ENCODE data around the gene AOAH.
A peak's percentile ranks its signal among the peaks of the same experiment; 100 is the strongest.
"Not testable (repeated sequence)": the region's sequence is repeated elsewhere in the genome, so short reads cannot be mapped to it uniquely, and the experiment has no call there.

The AOAH gene

DNA sequence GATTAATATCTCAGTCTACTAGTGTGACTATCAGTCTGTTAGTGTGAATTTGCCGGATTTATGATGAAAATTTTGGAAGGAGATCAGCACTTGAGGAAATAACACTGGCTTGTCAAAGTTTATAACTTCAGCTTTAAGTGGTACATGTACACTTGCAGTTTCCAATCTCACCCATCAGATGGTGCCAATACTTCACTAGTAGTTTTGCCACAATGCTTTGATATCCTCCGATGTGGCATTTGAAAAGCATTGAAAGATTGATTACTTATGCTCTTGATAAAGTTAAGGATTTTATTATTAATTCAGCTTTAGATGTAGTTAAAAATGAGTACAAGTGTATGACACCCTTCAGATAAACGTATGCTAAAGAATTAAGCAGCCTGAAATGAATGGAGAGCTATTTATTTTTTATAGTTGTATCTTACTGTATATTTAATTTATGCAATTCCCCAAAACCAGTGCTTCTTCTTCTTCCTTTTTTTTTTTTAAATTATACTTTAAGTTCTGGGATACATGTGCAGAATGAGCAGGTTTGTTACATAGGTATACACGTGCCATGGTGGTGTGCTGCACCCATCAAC, 236.4 kb downstream of the AOAH start:
- TF ChIP-seq CTCF (IDR thresholded peaks at IDR 0.05; ENCODE audit: borderline replicate concordance, control extremely low read depth, extremely low read depth, insufficient read depth, missing control alignments), result peak; percentile 34
- peak; percentile 36 for DNase-seq (ENCODE audit: low spot score)
- in situ Hi-C loops (cut with MboI; ENCODE audit: low sequenced_read_pairs, unreplicated experiment), result loop anchor here (10.0 kb wide), 1 partner anchor 187 kb away; no protein-coding TSS in a partner anchor

- in situ Hi-C loops (cut with MboI; ENCODE audit: low sequenced_read_pairs, unreplicated experiment), result loop anchor here (10.0 kb wide), 1 partner anchor 188 kb away; no protein-coding TSS in a partner anchor
- DNase-seq (ENCODE audit: low spot score), result no peak
- TF ChIP-seq CTCF (IDR thresholded peaks at IDR 0.05; ENCODE audit: borderline replicate concordance, control extremely low read depth, extremely low read depth, insufficient read depth, missing control alignments), result no peak
Measured at GRCh38 chr7:36486336-36486735, 238.0 kb downstream of the AOAH start.

DNA sequence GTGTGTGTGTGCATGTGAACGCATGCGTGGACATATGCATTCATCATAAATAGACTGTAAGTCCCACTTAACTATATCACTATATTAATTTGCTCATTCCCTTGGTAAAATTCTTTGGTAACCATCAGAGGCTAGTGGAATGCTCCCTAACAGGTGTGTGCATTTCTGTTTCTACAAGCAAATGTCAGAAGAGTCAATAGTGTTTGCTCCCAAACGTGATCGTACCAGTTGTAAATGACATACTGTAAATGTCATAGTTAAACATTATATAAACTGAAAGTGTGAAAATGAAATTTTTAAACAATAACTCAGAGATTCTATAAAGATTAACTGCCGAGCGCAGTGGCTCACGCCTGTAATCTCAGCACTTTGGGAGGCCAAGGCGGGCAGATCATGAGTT, 240.0 kb downstream of the AOAH start:
- TF ChIP-seq CTCF (IDR thresholded peaks at IDR 0.05; ENCODE audit: borderline replicate concordance, control extremely low read depth, extremely low read depth, insufficient read depth, missing control alignments), result no peak
- in situ Hi-C loops (cut with MboI; ENCODE audit: low sequenced_read_pairs, unreplicated experiment), result loop anchor here (10.0 kb wide), 1 partner anchor 191 kb away; no protein-coding TSS in a partner anchor
- no peak for DNase-seq (ENCODE audit: low spot score)

DNA sequence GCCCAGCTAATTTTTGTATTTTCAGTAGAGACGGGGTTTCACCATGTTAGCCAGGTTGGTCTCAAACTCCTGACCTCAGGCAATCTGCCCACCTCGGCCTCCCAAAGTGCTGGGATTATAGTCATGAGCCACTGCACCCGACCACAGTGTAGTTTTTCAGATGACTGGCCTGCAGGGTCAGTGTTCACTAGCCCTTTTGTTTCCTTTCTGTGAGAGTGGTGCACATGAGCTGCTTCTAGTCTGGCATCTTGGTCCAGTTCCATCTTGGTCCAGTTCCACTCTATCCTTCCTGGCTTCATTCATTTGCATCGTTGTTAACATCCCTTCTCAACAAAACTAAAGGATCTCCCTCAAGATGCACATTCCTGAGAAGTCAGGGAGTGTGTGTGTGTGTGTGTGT, 240.4 kb downstream of the AOAH start:
- not testable (repeated sequence) for DNase-seq (ENCODE audit: low spot score)
- in situ Hi-C loops (cut with MboI; ENCODE audit: low sequenced_read_pairs, unreplicated experiment), result loop anchor here (10.0 kb wide), 1 partner anchor 191 kb away; no protein-coding TSS in a partner anchor

DNA sequence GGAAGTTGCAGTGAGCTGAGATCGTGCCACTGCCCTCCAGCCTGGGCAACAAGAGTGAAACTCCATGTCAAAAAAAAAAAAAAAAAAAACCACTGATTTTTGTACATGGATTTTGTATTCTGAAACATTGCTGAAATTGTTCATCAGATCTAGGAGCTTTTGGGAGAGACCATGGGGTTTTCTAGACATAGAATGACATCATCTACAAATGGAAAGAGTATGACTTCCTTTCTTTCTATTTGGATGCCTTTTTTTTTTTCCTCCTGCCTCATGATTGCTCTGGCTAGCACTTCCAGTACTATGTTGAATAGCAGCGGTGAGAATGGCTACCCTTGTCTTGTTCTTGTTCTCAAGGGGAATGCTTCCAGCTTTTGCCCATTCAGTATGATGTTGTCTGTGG, 245.5 kb downstream of the AOAH start:
- in situ Hi-C loops (cut with MboI; ENCODE audit: low sequenced_read_pairs, unreplicated experiment), result loop anchor here (10.0 kb wide), 1 partner anchor 726 kb away; no protein-coding TSS in a partner anchor
- TF ChIP-seq CTCF (IDR thresholded peaks at IDR 0.05; ENCODE audit: borderline replicate concordance, control extremely low read depth, extremely low read depth, insufficient read depth, missing control alignments), result no peak
- DNase-seq (ENCODE audit: low spot score), result no peak

DNA sequence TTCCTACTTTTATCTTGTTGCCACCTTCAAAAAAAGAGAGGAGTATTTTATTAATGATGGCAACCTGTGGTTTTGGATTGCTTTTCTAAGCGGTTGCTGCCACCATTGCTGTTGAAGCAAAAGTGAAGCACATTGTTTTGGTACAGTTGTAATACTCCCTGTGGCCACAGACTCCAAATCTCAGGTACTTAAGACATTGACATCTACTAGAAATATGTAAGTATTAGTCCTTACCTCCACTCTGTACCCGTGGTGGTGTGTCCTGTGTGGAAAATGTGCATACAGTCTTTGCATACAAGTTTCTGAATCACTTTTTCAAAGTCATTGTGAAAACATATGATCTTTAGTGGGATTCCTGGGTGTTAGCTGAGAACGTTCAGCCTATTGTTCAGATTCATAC, 248.9 kb downstream of the AOAH start:
- in situ Hi-C loops (cut with MboI; ENCODE audit: low sequenced_read_pairs, unreplicated experiment), result loop anchor here (10.0 kb wide), 1 partner anchor 729 kb away; no protein-coding TSS in a partner anchor
- TF ChIP-seq CTCF (IDR thresholded peaks at IDR 0.05; ENCODE audit: borderline replicate concordance, control extremely low read depth, extremely low read depth, insufficient read depth, missing control alignments), result no peak
- no peak for DNase-seq (ENCODE audit: low spot score)

GRCh38 chr7:36475011-36475342, 249.3 kb downstream of the AOAH start:
- in situ Hi-C loops (cut with MboI; ENCODE audit: low sequenced_read_pairs, unreplicated experiment), result loop anchor here (10.0 kb wide), 1 partner anchor 730 kb away; no protein-coding TSS in a partner anchor
- no peak for TF ChIP-seq CTCF (IDR thresholded peaks at IDR 0.05; ENCODE audit: borderline replicate concordance, control extremely low read depth, extremely low read depth, insufficient read depth, missing control alignments)
- DNase-seq (ENCODE audit: low spot score), result no peak
